ENCODE measurements around the gene STEAP3.

Gene STEAP3

GRCh38 chr2:119197529-119198239, 25.9 kb upstream of the STEAP3 start:
- DNase-seq (ENCODE audit: low read depth): no peak

- DNase-seq (ENCODE audit: low read depth): no peak
These were observed 25.3 kb upstream of the STEAP3 start for GRCh38 chr2:119198240-119198840.

GRCh38 chr2:119201815-119202214, 21.8 kb upstream of the STEAP3 start:
- no peak for DNase-seq (ENCODE audit: low read depth)

GRCh38 chr2:119202610-119203310, 20.9 kb upstream of the STEAP3 start:
- no peak for DNase-seq (ENCODE audit: low read depth)

- DNase-seq (ENCODE audit: low read depth): no peak
These were observed 19.1 kb upstream of the STEAP3 start for GRCh38 chr2:119204525-119204924.

GRCh38 chr2:119205001-119205706, 18.5 kb upstream of the STEAP3 start:
- DNase-seq (ENCODE audit: low read depth): no peak

- DNase-seq (ENCODE audit: low read depth): no peak
These were observed 17.4 kb upstream of the STEAP3 start for GRCh38 chr2:119206201-119206600.

GRCh38 chr2:119207447-119207846, 16.2 kb upstream of the STEAP3 start:
- no peak for DNase-seq (ENCODE audit: low read depth)

- no peak for DNase-seq (ENCODE audit: low read depth)
These were observed 14.8 kb upstream of the STEAP3 start for GRCh38 chr2:119208791-119209203.

- DNase-seq (ENCODE audit: low read depth): no peak
These were observed 11.4 kb upstream of the STEAP3 start for GRCh38 chr2:119212139-119212800.

- no peak for DNase-seq (ENCODE audit: low read depth)
These were observed 9.1 kb upstream of the STEAP3 start for GRCh38 chr2:119214453-119215037.

GRCh38 chr2:119216994-119217393, 6.6 kb upstream of the STEAP3 start:
- no peak for DNase-seq (ENCODE audit: low read depth)

- DNase-seq (ENCODE audit: low read depth): no peak
These were observed 5.1 kb upstream of the STEAP3 start for GRCh38 chr2:119218478-119219064.

GRCh38 chr2:119219873-119220272, 3.8 kb upstream of the STEAP3 start:
- no peak for DNase-seq (ENCODE audit: low read depth)

- DNase-seq (ENCODE audit: low read depth): no peak
These were observed 2.8 kb upstream of the STEAP3 start for GRCh38 chr2:119220720-119221301.

GRCh38 chr2:119221609-119222008, 2.0 kb upstream of the STEAP3 start:
- no peak for DNase-seq (ENCODE audit: low read depth)

GRCh38 chr2:119222213-119222612, 1.4 kb upstream of the STEAP3 start:
- DNase-seq (ENCODE audit: low read depth): no peak

GRCh38 chr2:119222863-119223520, 642 bp upstream of the STEAP3 start:
- no peak for DNase-seq (ENCODE audit: low read depth)

- no peak for DNase-seq (ENCODE audit: low read depth)
These were observed 914 bp downstream of the STEAP3 start for GRCh38 chr2:119224391-119225104.

Measured in activated T-helper 1 cell treated with Interleukin-2 at 50 U/mL for 16 hours (primary cell).